HG03457 (cell line): ENCODE measurements around the gene BEND6.
"Not testable (repeated sequence)": the region's sequence is repeated elsewhere in the genome, so short reads cannot be mapped to it uniquely, and the experiment has no call there.

ENCODE experiments used
- ATAC-seq: cut with Tn5 transposase; IDR thresholded peaks from one replicate; pipeline ENCODE4 v1.9.1; 2021; ENCODE audit warnings: moderate number of reproducible peaks; ENCODE audit not compliant: unreplicated experiment

BEND6 gene

DNA sequence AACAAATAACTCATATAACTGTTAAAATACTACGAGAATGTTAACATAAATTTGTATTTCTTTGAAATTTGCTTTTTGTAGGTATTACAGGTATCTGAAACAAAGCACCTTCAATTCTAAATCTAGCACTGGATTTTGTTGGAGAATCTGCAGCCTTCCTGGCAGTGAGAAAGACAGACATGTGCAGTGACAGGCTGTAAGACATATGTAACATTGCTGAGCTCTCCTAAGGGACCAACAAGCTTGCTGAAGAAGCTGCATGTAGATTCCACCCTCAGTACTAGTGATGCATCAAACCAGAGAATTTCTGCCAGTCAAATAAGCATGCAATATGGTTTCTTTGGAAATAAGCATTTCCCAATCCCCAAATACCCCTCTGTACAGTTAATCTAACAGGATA, 71.1 kb downstream of the BEND6 start:
- ATAC-seq = no peak

DNA sequence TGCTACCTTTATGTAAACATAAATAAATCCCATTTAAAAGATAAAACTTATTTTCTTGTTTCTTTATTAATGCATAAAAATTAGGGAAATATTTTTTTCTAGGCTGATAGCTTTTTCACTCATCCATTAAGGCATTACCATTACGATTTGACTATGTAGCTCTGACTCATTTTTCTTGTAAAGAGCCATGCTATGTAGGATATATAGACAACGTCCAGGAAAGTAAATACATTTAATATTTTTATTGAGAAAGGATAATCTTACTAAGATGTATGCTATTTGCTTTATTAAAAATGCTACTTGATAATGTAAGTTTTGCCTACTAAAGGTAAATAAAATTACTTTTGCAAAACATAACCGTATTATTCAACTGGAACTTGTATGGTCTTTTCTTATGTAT, 72.4 kb downstream of the BEND6 start:
- ATAC-seq = no peak

GRCh38 chr6:57029213-57029612, 74.3 kb downstream of the BEND6 start:
- no peak for ATAC-seq

DNA sequence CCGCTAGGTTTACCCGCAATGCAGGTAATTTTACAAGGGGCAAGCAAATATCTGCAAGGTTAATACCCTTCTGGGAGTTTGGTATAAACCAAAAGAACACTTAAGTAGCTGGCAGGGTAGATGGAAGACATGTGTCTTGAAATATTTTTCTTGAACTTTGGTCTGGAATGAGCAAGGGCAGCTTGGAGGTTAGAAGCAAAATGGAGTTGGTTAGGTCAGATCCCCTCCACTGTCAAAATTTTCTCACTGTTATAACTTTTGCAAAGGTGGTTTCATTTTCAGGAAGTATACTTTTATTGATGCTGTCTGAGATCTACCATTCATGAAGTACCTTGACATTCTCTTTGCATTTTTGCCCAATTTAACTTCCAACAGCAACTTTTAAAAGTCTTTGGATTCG, 78.3 kb downstream of the BEND6 start:
- ATAC-seq = no peak

GRCh38 chr6:57035549-57035948, 80.6 kb downstream of the BEND6 start:
- no peak for ATAC-seq

GRCh38 chr6:57038906-57039305, 84.0 kb downstream of the BEND6 start:
- no peak for ATAC-seq

DNA sequence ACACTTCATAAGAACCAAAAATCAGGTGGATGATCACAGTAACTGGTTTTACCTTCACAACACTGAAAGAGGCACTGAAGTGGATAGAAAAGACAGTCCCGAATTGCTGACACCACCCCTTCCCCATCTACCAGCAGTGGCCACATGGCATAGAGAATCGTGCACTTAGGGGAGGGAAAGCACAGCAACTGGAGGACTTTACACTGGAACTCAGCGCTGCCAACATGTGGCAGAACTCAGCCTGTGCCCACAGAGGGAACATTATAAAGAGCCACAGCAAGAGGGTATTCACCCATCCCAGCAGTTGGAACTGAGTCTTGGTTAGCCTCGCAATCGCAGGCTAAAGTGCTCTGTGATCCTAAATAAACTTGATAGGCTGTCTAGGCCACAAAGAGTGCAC, 85.1 kb downstream of the BEND6 start:
- ATAC-seq = no peak

DNA sequence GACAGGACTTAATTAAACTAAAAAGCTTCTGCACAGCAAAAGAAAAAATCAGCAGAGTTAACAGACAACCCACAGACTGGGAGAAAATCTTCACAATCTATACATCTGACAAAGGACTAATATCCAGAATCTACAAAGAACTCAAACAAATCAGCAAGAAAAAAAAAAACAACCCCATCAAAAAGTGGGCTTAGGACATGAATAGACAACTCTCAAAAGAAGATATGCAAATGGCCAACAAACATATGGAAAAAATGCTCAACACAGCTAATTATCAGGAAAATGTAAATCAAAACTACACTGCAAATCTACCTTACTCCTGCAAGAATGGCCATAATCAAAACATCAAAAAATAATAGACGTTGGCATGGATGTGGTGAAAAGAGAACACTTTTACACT, 89.2 kb downstream of the BEND6 start:
- ATAC-seq = not testable (repeated sequence)

GRCh38 chr6:57044568-57044967, 89.7 kb downstream of the BEND6 start:
- no peak for ATAC-seq

- peak; percentile 93 for ATAC-seq
Measured at GRCh38 chr6:57046332-57047256, 91.7 kb downstream of the BEND6 start, which contains the start of gene KIAA1586. KIAA1586 (plus strand) TSS chr6:57046693; CDS start chr6:57046756, 63 bp downstream.

DNA sequence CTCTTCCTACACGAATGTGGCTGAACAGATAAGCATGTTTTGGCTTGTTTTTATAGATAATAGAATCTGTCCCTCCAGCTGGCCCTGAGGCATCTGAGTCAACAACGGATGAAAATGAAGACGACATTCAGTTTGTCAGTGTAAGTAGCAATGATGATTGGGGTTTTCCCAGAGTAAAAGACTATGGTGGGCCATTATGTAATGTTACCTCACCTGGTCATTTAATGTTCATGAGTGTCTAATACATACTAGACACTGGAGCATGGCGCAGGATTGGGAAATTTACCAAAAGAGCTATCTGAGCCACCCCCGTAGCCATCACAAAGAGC, 92.3 kb downstream of the BEND6 start:
- ATAC-seq = not testable (repeated sequence)

DNA sequence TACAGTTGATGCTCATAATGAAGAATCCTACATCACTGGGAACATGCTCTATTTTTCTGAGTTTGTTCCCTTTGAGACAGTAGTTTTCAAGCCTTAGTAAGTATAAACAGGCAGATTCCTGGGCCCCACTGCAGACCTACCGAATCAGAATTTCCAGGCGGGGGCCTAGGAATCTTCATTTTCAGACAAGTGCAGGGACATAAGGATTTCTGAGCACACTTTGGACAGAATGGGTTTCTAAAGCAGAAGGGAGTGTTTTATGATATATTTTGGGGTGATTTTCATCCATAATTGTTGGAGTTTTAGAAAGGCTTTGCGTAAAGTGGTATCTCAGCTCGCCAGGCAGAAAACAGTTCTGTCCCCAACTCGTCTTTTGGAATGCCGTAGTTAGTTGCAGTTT, 93.0 kb downstream of the BEND6 start:
- not testable (repeated sequence) for ATAC-seq

GRCh38 chr6:57048577-57048976, 93.7 kb downstream of the BEND6 start:
- ATAC-seq = no peak

GRCh38 chr6:57063847-57064246, 108.9 kb downstream of the BEND6 start:
- ATAC-seq = no peak

- no peak for ATAC-seq
Measured at GRCh38 chr6:57064809-57065208, 109.9 kb downstream of the BEND6 start.

- no peak for ATAC-seq
Measured at GRCh38 chr6:57068061-57068460, 113.2 kb downstream of the BEND6 start.

- ATAC-seq = no peak
Measured at GRCh38 chr6:57069228-57069627, 114.3 kb downstream of the BEND6 start.

DNA sequence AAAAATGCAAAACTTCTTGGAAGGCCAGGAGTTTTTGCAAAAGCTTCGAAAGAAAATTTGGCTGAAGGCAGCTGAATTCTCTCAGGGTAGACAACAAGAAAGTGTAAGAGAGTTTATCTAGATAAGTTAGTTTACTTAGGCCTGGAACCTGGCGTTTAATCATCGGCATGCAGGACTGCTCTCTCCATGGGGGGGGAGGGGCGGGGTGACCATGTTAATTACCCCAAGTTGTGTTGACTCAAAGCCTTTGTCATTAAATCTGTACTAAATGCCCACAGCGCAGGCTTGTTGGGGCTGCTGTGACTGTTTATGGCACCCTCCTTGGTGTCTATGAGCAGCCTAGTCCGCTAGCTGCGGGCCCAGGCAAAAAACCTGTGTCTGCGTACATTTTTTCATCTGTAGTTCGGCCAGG, 115.0 kb downstream of the BEND6 start:
- no peak for ATAC-seq

GRCh38 chr6:57072108-57072507, 117.2 kb downstream of the BEND6 start:
- ATAC-seq = no peak

DNA sequence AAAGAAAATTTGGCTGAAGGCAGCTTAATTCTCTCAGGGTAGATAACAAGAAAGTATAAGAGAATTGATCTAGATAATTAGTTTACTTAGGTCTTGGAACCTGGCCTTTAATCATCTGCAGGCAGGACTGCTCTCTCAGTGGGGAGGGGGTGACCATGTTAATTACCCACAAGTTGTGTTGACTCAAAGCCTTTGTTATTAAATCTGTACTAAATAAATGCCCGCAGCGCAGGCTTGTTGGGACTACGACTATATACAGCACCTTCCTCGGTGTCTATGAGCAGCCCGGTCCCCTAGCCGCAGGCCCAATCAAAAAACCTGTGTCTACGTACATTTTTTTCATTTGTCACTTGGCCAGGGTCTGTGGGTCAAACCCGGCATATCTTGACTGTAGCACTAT, 119.5 kb downstream of the BEND6 start:
- ATAC-seq = no peak

GRCh38 chr6:57075092-57075491, 120.2 kb downstream of the BEND6 start:
- no peak for ATAC-seq
